ENCODE data around the gene TCF7L1.

The TCF7L1 gene

GRCh38 chr2:85239102-85239501 lies 105.9 kb downstream of the TCF7L1 start:
- TF ChIP-seq CTCF (IDR thresholded peaks at IDR 0.05; ENCODE audit: borderline replicate concordance, insufficient read depth, low read depth, low read length), result no peak
- H3K4me3 ChIP-seq (ENCODE audit: low read depth, low read length), result no peak overlapping the region

GRCh38 chr2:85240055-85240454 lies 106.9 kb downstream of the TCF7L1 start:
- no peak for TF ChIP-seq CTCF (IDR thresholded peaks at IDR 0.05; ENCODE audit: borderline replicate concordance, insufficient read depth, low read depth, low read length)
- H3K4me3 ChIP-seq (ENCODE audit: low read depth, low read length), result no peak overlapping the region

GRCh38 chr2:85242321-85242720 lies 109.1 kb downstream of the TCF7L1 start:
- no peak for TF ChIP-seq CTCF (IDR thresholded peaks at IDR 0.05; ENCODE audit: borderline replicate concordance, insufficient read depth, low read depth, low read length)
- H3K4me3 ChIP-seq (ENCODE audit: low read depth, low read length), result no peak overlapping the region

GRCh38 chr2:85243101-85244072 lies 110.2 kb downstream of the TCF7L1 start:
- no peak overlapping the region for H3K4me3 ChIP-seq (ENCODE audit: low read depth, low read length)
- peak; percentile 47; the same call in 1 of the 2 replicates for TF ChIP-seq CTCF (IDR thresholded peaks at IDR 0.05; ENCODE audit: borderline replicate concordance, insufficient read depth, low read depth, low read length)

- no peak for TF ChIP-seq CTCF (IDR thresholded peaks at IDR 0.05; ENCODE audit: borderline replicate concordance, insufficient read depth, low read depth, low read length)
- H3K4me3 ChIP-seq (ENCODE audit: low read depth, low read length), result no peak overlapping the region
These were observed 111.6 kb downstream of the TCF7L1 start for GRCh38 chr2:85244828-85245227.

- no peak for TF ChIP-seq CTCF (IDR thresholded peaks at IDR 0.05; ENCODE audit: borderline replicate concordance, insufficient read depth, low read depth, low read length)
- H3K4me3 ChIP-seq (ENCODE audit: low read depth, low read length), result no peak overlapping the region
These were observed 112.7 kb downstream of the TCF7L1 start for GRCh38 chr2:85245891-85246290.

GRCh38 chr2:85246348-85246747 lies 113.2 kb downstream of the TCF7L1 start:
- TF ChIP-seq CTCF (IDR thresholded peaks at IDR 0.05; ENCODE audit: borderline replicate concordance, insufficient read depth, low read depth, low read length), result no peak
- no peak overlapping the region for H3K4me3 ChIP-seq (ENCODE audit: low read depth, low read length)
